Lower leg skin (tissue), 3 donors: ENCODE results near the gene SH3TC2.

Experiments
- CTCF ChIP-seq, 3 donors: fragments of 450-650 bp; IDR thresholded peaks; one replicate each; pipeline ENCODE4 v1.5.1; 2016; ENCODE audit warnings: antibody characterized with exemption in 3 of 3, mild to moderate bottlenecking in 3 of 3, moderate library complexity in 2 of 3
- POLR2A ChIP-seq, 2 donors: fragments of 450-650 bp; IDR thresholded peaks; one replicate each; pipeline ENCODE4 v1.6.1; 2016 to 2017; ENCODE audit warnings: antibody characterized with exemption in 2 of 2, mild to moderate bottlenecking in 1 of 2, moderate library complexity in 1 of 2

GRCh38 chr5:149044453-149045088 is 18.3 kb downstream of the SH3TC2 start:
- TF ChIP-seq CTCF (IDR thresholded peaks at IDR 0.05), result no peak
- no peak for TF ChIP-seq POLR2A (IDR thresholded peaks at IDR 0.05)
